ENCODE measurements around the gene CNNM4.

GRCh38 chr2:96835830-96836229 is 75.1 kb downstream of the CNNM4 start:
- TF ChIP-seq CTCF (IDR thresholded peaks at IDR 0.05; ENCODE audit: insufficient read depth, low read length, poor library complexity, severe bottlenecking), result no peak
- TF ChIP-seq EZH2phosphoT487 (conservative IDR thresholded peaks at IDR 0.05; ENCODE audit: low read length), result no peak

Data from SU-DHL-6 (cell line).